WTC11 (cell line): Measurements from ENCODE around the gene TMEM140. TPM values are rescaled to one million over a fixed set of nuclear protein-coding genes. Genes with fewer than 3 reads are reported as not detected.

Source experiments
- ATAC-seq: fragments of 200-7000 bp; cut with Tn5 transposase; 2 replicates; pipeline ENCODE4 v1.10.0; 2021; ENCODE audit warnings: mild to moderate bottlenecking, moderate library complexity
- CTCF ChIA-PET: fragments of 300-600 bp; sonication (Branson Sonifier 250); formaldehyde crosslinking; loops from one replicate; lab custom pipeline; 2021; ENCODE audit warnings: antibody characterized with exemption; lab: Charles Lee
- POLR2A ChIA-PET: fragments of 350-600 bp; sonication (Branson Sonifier 250); formaldehyde crosslinking; loops from one replicate; lab custom pipeline; 2021; ENCODE audit warnings: antibody characterized with exemption; lab: Charles Lee
- DNase-seq: peaks from one replicate; pipeline ENCODE4 v3.0.0; 2021; ENCODE audit warnings: low spot score
- H3K27ac Mint-ChIP-seq: 2 replicates; pipeline ENCODE4 v1.8.0; 2021; ENCODE audit warnings: mixed read lengths
- H3K27me3 Mint-ChIP-seq: 2 replicates; pipeline ENCODE4 v1.8.0; 2021; ENCODE audit warnings: low read depth, mild to moderate bottlenecking, moderate library complexity, mixed read lengths
- H3K36me3 Mint-ChIP-seq: 2 replicates; pipeline ENCODE4 v1.8.0; 2021; ENCODE audit warnings: mixed read lengths
- H3K4me1 Mint-ChIP-seq: 2 replicates; pipeline ENCODE4 v1.8.0; 2022; ENCODE audit warnings: mixed read lengths
- H3K4me3 Mint-ChIP-seq: 2 replicates; pipeline ENCODE4 v1.8.0; 2021; ENCODE audit warnings: mild to moderate bottlenecking, moderate library complexity, mixed read lengths
- H3K9me3 Mint-ChIP-seq: 2 replicates; pipeline ENCODE4 v1.8.0; 2021; ENCODE audit warnings: mixed read lengths
- ATF1 ChIP-seq: sonication (generic); formaldehyde crosslinking; IDR thresholded peaks from 2 replicates; pipeline ENCODE4 v1.8.1; 2023; ENCODE audit warnings: mild to moderate bottlenecking, moderate library complexity, missing genetic modification reagents
- CREM ChIP-seq: sonication (generic); formaldehyde crosslinking; IDR thresholded peaks from 2 replicates; pipeline ENCODE4 v1.8.1; 2022; ENCODE audit warnings: mild to moderate bottlenecking, missing genetic modification reagents, moderate library complexity
- ESRRA ChIP-seq: sonication (generic); formaldehyde crosslinking; IDR thresholded peaks from 2 replicates; pipeline ENCODE4 v1.8.1; 2022; ENCODE audit warnings: mild to moderate bottlenecking, missing genetic modification reagents, borderline replicate concordance
- FOXP1 ChIP-seq: sonication (generic); formaldehyde crosslinking; IDR thresholded peaks from 2 replicates; pipeline ENCODE4 v1.8.0; 2022; ENCODE audit warnings: missing genetic modification reagents, mild to moderate bottlenecking, moderate library complexity, borderline replicate concordance
- MXD4 ChIP-seq: fragments of 250-450 bp; sonication (Bioruptor Pico); IDR thresholded peaks from 2 replicates; pipeline ENCODE4 v1.8.0; 2021; ENCODE audit warnings: mild to moderate bottlenecking, moderate library complexity, borderline replicate concordance
- NR2C2 ChIP-seq: sonication (generic); formaldehyde crosslinking; IDR thresholded peaks from 2 replicates; pipeline ENCODE4 v1.8.0; 2022; ENCODE audit warnings: mild to moderate bottlenecking, missing genetic modification reagents
- RORB ChIP-seq: fragments of 250-450 bp; sonication (Bioruptor Pico); IDR thresholded peaks from 2 replicates; pipeline ENCODE4 v1.9.0; 2021; ENCODE audit warnings: mild to moderate bottlenecking
- ZNF219 ChIP-seq: sonication (generic); formaldehyde crosslinking; IDR thresholded peaks from 2 replicates; pipeline ENCODE4 v1.8.0; 2023; ENCODE audit warnings: missing genetic modification reagents, mild to moderate bottlenecking, borderline replicate concordance
- ZNF232 ChIP-seq: sonication (generic); formaldehyde crosslinking; IDR thresholded peaks from 2 replicates; pipeline ENCODE4 v1.8.0; 2022; ENCODE audit warnings: mild to moderate bottlenecking, missing genetic modification reagents
- ZNF263 ChIP-seq: sonication (generic); formaldehyde crosslinking; IDR thresholded peaks from 2 replicates; pipeline ENCODE4 v1.8.1; 2022; ENCODE audit warnings: low read depth, mild to moderate bottlenecking, moderate library complexity, missing genetic modification reagents
- ZNF416 ChIP-seq: fragments of 250-450 bp; sonication (Bioruptor Pico); IDR thresholded peaks from 2 replicates; pipeline ENCODE4 v1.9.0; 2021; ENCODE audit warnings: mild to moderate bottlenecking, inconsistent platforms
- total RNA-seq: library from RNA; stranded (reverse); gene quantifications from 3 replicates; pipeline ENCODE4 v1.2.3, GENCODE V29; 2021
- TF ChIP-seq, protein P1 (sequence below): sonication (generic); formaldehyde crosslinking; IDR thresholded peaks from 2 replicates; pipeline ENCODE4 v1.8.1; 2022; ENCODE audit warnings: mild to moderate bottlenecking, moderate library complexity, missing genetic modification reagents
- TF ChIP-seq, protein P2 (sequence below): fragments of 250-450 bp; sonication (Bioruptor Pico); conservative IDR thresholded peaks from 2 replicates; pipeline ENCODE4 v1.9.0; 2021; ENCODE audit warnings: mild to moderate bottlenecking
- TF ChIP-seq, protein P3 (sequence below): fragments of 250-450 bp; sonication (Bioruptor Pico); IDR thresholded peaks from 2 replicates; pipeline ENCODE4 v1.9.0; 2021; ENCODE audit warnings: mild to moderate bottlenecking
- TF ChIP-seq, protein P4 (sequence below): fragments of 250-450 bp; sonication (Bioruptor Pico); IDR thresholded peaks from 2 replicates; pipeline ENCODE4 v2.1.2; 2022; ENCODE audit warnings: mild to moderate bottlenecking, moderate library complexity

The TMEM140 gene
- total RNA-seq, 1 experiment from 2014 or later, result not detected

DNA sequence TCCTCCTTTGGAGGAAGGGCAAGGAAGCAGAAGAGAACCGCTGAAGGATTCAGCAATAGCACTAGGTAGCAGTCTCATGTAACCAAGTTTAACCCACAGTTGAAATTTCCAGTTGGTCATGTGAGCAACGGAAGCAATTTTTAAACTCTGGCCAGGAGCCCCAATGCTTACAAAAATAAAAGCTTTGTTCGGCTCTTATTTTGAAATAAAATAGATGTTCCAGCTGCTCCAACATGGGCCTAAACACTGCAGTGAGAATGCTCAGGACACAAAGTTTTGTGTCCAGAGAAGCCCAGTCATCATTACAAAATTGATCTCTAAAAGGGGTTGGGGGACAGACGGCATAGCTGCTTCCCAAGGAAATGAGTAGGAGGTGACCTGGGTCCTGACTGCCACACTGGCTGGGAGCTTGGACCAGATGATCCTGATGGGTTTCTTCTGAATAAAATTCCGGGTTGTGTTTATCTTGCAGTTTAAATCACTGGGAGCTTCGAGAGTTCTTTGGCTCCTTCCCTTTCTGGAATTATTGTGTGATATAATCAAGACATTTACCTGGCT is 452 bp upstream of the TMEM140 start:
- POLR2A ChIA-PET, result no interaction called here
- H3K4me3 Mint-ChIP-seq, result no peak overlapping the region
- H3K9me3 Mint-ChIP-seq, result no peaks in the 10 kb centered on the region
- H3K27me3 Mint-ChIP-seq, result no peaks in the 10 kb centered on the region
- ATAC-seq, result no peak
- H3K4me1 Mint-ChIP-seq, result peaks cover 13% of the 10 kb centered on the region
- CTCF ChIA-PET, result interaction anchor here (1.6 kb wide), 1 partner anchor 23 kb away, joined by 5 read pairs; the partner anchor contains the start of gene CYREN
- TF ChIP-seq CREM (CRISPR knock-in tag) (no peak), RORB (CRISPR knock-in tag) (no peak), ESRRA (CRISPR knock-in tag) (no peak), MXD4 (CRISPR knock-in tag) (no peak), ATF1 (no peak)
- TF ChIP-seq, protein P1, sequence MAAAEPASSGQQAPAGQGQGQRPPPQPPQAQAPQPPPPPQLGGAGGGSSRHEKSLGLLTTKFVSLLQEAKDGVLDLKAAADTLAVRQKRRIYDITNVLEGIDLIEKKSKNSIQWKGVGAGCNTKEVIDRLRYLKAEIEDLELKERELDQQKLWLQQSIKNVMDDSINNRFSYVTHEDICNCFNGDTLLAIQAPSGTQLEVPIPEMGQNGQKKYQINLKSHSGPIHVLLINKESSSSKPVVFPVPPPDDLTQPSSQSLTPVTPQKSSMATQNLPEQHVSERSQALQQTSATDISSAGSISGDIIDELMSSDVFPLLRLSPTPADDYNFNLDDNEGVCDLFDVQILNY, result no peak
- TF ChIP-seq, protein P2, sequence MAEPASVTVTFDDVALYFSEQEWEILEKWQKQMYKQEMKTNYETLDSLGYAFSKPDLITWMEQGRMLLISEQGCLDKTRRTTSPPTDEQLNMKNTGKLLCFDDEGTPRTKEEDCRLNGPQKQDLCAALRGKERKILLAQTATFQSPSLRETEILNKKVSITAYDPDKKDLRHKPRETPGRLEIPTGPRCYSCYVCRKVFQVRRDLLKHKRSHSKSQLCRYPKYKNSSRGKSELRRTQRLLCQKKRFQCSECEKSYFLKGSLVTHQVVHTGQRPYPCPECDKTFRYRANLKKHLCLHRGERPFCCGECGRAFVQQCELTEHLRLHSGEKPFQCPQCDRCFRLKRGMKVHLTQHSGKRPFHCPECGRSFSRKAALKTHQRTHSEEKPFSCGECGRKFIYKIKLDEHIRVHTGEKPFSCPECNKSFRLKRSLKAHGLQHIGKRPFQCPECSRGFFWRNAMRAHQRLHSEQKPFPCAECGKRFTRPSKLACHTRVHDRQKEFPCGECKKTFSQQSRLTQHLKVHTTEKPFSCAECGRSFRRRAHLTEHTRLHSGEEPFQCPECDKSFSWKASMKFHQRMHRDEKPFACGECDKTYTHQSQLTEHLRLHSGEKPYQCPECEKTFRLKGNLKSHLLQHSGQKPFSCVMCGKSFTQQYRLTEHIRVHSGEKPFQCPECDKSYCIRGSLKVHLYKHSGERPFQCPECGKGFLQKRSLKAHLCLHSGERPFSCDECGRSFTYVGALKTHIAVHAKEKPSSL (CRISPR knock-in tag), result no peak
- TF ChIP-seq, all 79 proteins: peak for 0
- H3K27ac Mint-ChIP-seq, result no peak overlapping the region
- DNase-seq, result no peak
- H3K36me3 Mint-ChIP-seq, result no peaks in the 10 kb centered on the region

DNA sequence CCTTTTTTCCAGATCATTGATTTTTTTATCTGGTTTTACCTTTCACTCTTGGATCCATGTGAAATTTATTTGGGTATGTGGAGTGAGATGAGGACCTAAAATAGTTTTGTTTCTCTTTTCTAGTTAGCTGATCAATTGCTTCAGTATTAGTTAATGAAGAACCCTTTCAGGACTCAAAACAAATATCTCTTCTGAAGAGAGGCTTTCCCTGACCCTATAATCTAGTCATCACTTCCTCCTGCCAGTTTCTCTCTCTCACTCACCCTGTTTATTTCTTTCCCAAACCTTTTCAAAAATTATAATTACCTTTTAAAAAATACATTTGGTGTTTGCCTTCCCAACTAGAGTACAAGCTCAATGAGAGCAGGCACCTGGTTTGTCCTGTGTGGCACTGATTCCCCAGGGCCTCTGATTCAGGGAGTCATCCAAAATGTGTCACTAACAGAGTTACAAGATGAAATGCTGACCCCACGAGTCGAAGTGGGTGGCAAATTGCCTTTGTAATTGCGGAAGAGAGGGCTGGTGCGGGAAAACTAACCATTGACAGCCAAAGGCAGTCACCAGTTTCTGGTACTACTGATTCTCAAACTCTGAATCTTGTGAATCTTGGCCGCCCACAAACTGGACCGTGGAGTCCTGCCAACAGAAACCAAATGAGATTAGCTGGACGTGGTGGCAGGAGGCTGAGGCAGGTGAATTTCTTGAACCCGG is 2.4 kb downstream of the TMEM140 start:
- H3K4me1 Mint-ChIP-seq, result peaks cover 13% of the 10 kb centered on the region
- no peak for DNase-seq
- no peak overlapping the region for H3K27ac Mint-ChIP-seq
- TF ChIP-seq ZNF219 (CRISPR knock-in tag) (no peak), ESRRA (CRISPR knock-in tag) (no peak), ZNF416 (CRISPR knock-in tag) (no peak), ZNF232 (CRISPR knock-in tag) (no peak)
- TF ChIP-seq, protein P3, sequence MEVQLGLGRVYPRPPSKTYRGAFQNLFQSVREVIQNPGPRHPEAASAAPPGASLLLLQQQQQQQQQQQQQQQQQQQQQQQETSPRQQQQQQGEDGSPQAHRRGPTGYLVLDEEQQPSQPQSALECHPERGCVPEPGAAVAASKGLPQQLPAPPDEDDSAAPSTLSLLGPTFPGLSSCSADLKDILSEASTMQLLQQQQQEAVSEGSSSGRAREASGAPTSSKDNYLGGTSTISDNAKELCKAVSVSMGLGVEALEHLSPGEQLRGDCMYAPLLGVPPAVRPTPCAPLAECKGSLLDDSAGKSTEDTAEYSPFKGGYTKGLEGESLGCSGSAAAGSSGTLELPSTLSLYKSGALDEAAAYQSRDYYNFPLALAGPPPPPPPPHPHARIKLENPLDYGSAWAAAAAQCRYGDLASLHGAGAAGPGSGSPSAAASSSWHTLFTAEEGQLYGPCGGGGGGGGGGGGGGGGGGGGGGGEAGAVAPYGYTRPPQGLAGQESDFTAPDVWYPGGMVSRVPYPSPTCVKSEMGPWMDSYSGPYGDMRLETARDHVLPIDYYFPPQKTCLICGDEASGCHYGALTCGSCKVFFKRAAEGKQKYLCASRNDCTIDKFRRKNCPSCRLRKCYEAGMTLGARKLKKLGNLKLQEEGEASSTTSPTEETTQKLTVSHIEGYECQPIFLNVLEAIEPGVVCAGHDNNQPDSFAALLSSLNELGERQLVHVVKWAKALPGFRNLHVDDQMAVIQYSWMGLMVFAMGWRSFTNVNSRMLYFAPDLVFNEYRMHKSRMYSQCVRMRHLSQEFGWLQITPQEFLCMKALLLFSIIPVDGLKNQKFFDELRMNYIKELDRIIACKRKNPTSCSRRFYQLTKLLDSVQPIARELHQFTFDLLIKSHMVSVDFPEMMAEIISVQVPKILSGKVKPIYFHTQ (CRISPR knock-in tag), result no peak
- TF ChIP-seq, all 79 proteins: peak for 0
- POLR2A ChIA-PET, result no interaction called here
- H3K27me3 Mint-ChIP-seq, result no peaks in the 10 kb centered on the region; the same call in 1 of the 2 replicates
- H3K4me3 Mint-ChIP-seq, result no peak overlapping the region
- H3K9me3 Mint-ChIP-seq, result peaks cover 23% of the 10 kb centered on the region
- ATAC-seq, result no peak
- peaks cover 12% of the 10 kb centered on the region for H3K36me3 Mint-ChIP-seq
- CTCF ChIA-PET, result interaction anchor here (1.3 kb wide), 1 partner anchor 19 kb away, joined by 5 read pairs; no protein-coding TSS in a partner anchor

DNA sequence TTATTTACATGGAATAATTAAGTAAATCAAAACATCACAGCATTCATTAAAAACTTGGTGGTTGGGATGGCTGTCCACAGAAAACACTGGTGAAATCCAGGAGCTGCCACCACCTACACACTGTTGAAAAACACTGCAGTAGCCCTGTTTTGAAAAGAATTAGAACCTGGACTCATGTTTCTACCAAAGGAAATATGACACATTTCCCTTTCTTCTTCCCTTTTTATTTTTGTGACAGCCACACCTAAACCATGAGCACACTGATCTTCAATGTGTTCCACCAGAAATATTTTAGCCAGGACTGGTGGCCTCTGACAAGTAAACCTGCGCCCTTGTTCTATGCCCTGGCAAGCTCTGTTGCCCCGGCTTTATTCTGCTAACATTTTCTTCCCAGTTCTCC is 3.3 kb downstream of the TMEM140 start:
- ATAC-seq, result no peak
- Mint-ChIP-seq H3K9me3 (peaks cover 32% of the 10 kb centered on the region), H3K27ac (no peak overlapping the region), H3K27me3 (peaks cover 2% of the 10 kb centered on the region), H3K36me3 (peaks cover 19% of the 10 kb centered on the region), H3K4me3 (no peak overlapping the region), H3K4me1 (peaks cover 13% of the 10 kb centered on the region)
- POLR2A ChIA-PET, result no interaction called here
- CTCF ChIA-PET, result interaction anchor here (1.3 kb wide), 1 partner anchor 19 kb away, joined by 5 read pairs; no protein-coding TSS in a partner anchor
- no peak for DNase-seq
- TF ChIP-seq NR2C2 (CRISPR knock-in tag) (no peak), CREM (CRISPR knock-in tag) (no peak), ZNF263 (no peak), FOXP1 (CRISPR knock-in tag) (no peak)
- TF ChIP-seq, protein P4, sequence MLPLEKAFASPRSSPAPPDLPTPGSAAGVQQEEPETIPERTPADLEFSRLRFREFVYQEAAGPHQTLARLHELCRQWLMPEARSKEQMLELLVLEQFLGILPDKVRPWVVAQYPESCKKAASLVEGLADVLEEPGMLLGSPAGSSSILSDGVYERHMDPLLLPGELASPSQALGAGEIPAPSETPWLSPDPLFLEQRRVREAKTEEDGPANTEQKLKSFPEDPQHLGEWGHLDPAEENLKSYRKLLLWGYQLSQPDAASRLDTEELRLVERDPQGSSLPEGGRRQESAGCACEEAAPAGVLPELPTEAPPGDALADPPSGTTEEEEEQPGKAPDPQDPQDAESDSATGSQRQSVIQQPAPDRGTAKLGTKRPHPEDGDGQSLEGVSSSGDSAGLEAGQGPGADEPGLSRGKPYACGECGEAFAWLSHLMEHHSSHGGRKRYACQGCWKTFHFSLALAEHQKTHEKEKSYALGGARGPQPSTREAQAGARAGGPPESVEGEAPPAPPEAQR (CRISPR knock-in tag), result no peak
- TF ChIP-seq, protein P2 (CRISPR knock-in tag), result no peak
